ENCODE results near the gene SNCB. TPM values are rescaled to one million over a fixed set of nuclear protein-coding genes. Genes with fewer than 3 reads are reported as not detected.

The SNCB gene
- total and polyA plus RNA-seq, 4 donors = 0.02 TPM; not detected in 3

DNA sequence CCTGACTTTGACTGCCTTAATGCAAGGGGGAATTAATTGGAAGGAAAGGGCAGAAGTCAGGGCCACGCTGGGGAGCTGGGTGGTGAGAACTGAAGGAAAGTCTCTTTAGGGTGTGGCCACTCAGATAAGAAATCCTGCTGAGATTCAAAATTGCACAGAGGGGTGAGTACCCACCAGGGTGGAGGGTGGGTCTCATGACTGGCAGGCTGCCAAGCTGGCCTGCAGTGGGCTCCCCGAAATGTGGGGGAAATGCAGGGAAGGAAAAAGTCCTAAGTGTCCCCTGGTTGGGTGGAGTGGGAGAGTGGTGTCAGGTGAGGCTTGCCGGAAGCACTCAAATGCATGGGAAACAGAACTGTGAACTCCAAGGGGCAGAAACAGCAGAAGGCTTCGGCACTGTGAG, 41.1 kb upstream of the SNCB start:
- TF ChIP-seq, protein P1, sequence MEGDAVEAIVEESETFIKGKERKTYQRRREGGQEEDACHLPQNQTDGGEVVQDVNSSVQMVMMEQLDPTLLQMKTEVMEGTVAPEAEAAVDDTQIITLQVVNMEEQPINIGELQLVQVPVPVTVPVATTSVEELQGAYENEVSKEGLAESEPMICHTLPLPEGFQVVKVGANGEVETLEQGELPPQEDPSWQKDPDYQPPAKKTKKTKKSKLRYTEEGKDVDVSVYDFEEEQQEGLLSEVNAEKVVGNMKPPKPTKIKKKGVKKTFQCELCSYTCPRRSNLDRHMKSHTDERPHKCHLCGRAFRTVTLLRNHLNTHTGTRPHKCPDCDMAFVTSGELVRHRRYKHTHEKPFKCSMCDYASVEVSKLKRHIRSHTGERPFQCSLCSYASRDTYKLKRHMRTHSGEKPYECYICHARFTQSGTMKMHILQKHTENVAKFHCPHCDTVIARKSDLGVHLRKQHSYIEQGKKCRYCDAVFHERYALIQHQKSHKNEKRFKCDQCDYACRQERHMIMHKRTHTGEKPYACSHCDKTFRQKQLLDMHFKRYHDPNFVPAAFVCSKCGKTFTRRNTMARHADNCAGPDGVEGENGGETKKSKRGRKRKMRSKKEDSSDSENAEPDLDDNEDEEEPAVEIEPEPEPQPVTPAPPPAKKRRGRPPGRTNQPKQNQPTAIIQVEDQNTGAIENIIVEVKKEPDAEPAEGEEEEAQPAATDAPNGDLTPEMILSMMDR (IDR thresholded peaks at IDR 0.05; ENCODE audit: control extremely low read depth, extremely low read depth) = no peak
- no peak overlapping the region for H3K9ac ChIP-seq (ENCODE audit: insufficient read depth in 1 of 2, low read length in 2 of 2)
- DNase-seq = no peak
- H3K27ac ChIP-seq (ENCODE audit: low read depth in 1 of 2, low read length in 1 of 2) = no peak overlapping the region
- H3K4me1 ChIP-seq (ENCODE audit: control insufficient read depth in 5 of 5, insufficient read depth in 5 of 5, low read length in 5 of 5) = no peaks in the 10 kb centered on the region
- H3K36me3 ChIP-seq (ENCODE audit: control insufficient read depth in 4 of 4, insufficient read depth in 4 of 4, low read length in 4 of 4) = no peaks in the 10 kb centered on the region
- H3K4me3 ChIP-seq = no peak overlapping the region
- H3K27me3 ChIP-seq (ENCODE audit: control insufficient read depth in 3 of 3, insufficient read depth in 3 of 3, low read length in 2 of 3) = peaks cover 0 to 9% (median 0%) of the 10 kb centered on the region in 3 donors
- H3K9me3 ChIP-seq (ENCODE audit: control insufficient read depth in 4 of 4, insufficient read depth in 3 of 4, low read length in 3 of 4) = no peaks in the 10 kb centered on the region
- 55 to 69% methylated on average over 4 of the region's 4 CpGs for WGBS, 2 donors
- ATAC-seq (ENCODE audit: insufficient read depth, low FRiP score) = no peak

DNA sequence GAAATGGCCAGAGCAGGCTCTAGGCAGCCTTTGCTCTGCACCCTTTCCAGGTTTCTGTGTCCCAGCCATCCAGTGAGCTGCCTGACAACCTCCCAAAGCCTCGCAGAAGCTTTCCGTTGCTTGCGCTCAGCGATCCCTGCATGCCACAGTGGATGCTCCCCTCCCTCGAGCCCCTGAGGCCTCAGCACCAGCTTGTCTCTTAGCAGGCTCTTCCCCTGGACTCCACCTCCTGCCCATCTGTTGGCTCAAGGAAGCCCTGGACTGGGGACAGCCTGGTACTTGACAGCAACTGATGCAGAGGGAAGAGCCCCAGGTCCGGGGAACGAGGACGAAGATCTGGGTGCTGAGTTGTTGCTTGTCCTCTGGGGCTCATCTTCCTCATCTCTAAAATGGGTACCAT, 40.1 kb upstream of the SNCB start:
- no peak overlapping the region for H3K4me3 ChIP-seq
- no peak overlapping the region for H3K27ac ChIP-seq (ENCODE audit: low read depth in 1 of 2, low read length in 1 of 2)
- WGBS, 2 donors = 80 to 81% methylated on average over 8 of the region's 8 CpGs
- H3K4me1 ChIP-seq (ENCODE audit: control insufficient read depth in 5 of 5, insufficient read depth in 5 of 5, low read length in 5 of 5) = no peaks in the 10 kb centered on the region
- H3K9ac ChIP-seq (ENCODE audit: insufficient read depth in 1 of 2, low read length in 2 of 2) = no peak overlapping the region
- no peaks in the 10 kb centered on the region for H3K36me3 ChIP-seq (ENCODE audit: control insufficient read depth in 4 of 4, insufficient read depth in 4 of 4, low read length in 4 of 4)
- TF ChIP-seq, protein P1 (IDR thresholded peaks at IDR 0.05; ENCODE audit: control extremely low read depth, extremely low read depth) = no peak
- no peaks in the 10 kb centered on the region for H3K9me3 ChIP-seq (ENCODE audit: control insufficient read depth in 4 of 4, insufficient read depth in 3 of 4, low read length in 3 of 4)
- peaks cover 0 to 9% (median 0%) of the 10 kb centered on the region in 3 donors for H3K27me3 ChIP-seq (ENCODE audit: control insufficient read depth in 3 of 3, insufficient read depth in 3 of 3, low read length in 2 of 3)
- DNase-seq = no peak
- ATAC-seq (ENCODE audit: insufficient read depth, low FRiP score) = no peak

DNA sequence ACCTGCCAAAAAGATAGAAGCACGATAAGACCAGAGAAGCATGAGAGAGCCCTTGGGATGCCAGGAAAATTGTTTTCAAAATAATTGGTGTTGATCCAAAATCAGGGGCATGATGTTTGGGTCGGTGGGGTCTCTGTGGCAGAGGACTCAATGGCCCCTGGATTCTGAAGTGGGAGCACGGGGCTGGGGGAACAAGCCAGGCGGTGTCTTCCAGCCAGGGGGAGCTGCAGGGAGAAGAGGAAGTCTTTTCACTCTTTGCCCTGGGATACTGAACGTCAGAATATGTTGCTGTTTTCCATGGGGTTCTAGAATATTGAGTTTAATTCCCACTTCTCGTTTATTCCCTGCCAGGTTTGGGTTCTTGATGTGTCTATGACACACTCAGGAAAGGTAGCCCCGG, 37.3 kb upstream of the SNCB start:
- DNase-seq (no peak), ATAC-seq (ENCODE audit: insufficient read depth, low FRiP score) (no peak)
- 62 to 75% methylated on average over 7 of the region's 7 CpGs for WGBS, 2 donors
- no peak overlapping the region for H3K4me3 ChIP-seq
- H3K9me3 ChIP-seq (ENCODE audit: control insufficient read depth in 4 of 4, insufficient read depth in 3 of 4, low read length in 3 of 4) = no peaks in the 10 kb centered on the region
- no peak overlapping the region for H3K9ac ChIP-seq (ENCODE audit: insufficient read depth in 1 of 2, low read length in 2 of 2)
- H3K27ac ChIP-seq (ENCODE audit: low read depth in 1 of 2, low read length in 1 of 2) = no peak overlapping the region
- H3K27me3 ChIP-seq (ENCODE audit: control insufficient read depth in 3 of 3, insufficient read depth in 3 of 3, low read length in 2 of 3) = peaks cover 0 to 25% (median 4%) of the 10 kb centered on the region in 3 donors
- no peaks in the 10 kb centered on the region for H3K36me3 ChIP-seq (ENCODE audit: control insufficient read depth in 4 of 4, insufficient read depth in 4 of 4, low read length in 4 of 4)
- no peaks in the 10 kb centered on the region for H3K4me1 ChIP-seq (ENCODE audit: control insufficient read depth in 5 of 5, insufficient read depth in 5 of 5, low read length in 5 of 5)
- TF ChIP-seq, protein P1 (IDR thresholded peaks at IDR 0.05; ENCODE audit: control extremely low read depth, extremely low read depth) = no peak

DNA sequence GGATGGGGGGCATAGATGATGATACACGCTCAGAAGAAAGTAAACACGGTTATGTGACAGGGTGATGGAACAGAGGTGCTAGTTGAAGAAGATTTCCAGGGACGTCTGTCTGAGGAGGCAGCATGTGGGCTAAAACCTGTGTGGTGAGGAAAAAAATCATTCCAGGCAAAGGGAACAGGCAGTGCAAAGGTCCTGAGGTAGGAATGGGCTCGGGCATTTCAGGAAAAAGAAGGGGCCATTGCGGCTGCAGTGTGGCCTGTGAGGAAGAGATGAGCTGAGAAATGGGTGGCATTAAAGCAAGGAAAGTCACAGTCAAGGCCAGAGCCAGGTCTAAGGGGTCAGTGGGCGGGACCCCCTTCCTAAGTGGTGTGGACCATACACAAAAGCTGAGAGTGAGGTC, 35.2 kb upstream of the SNCB start:
- Histone ChIP-seq H3K4me3 (no peak overlapping the region), H3K9me3 (ENCODE audit: control insufficient read depth in 4 of 4, insufficient read depth in 3 of 4, low read length in 3 of 4) (no peaks in the 10 kb centered on the region), H3K9ac (ENCODE audit: insufficient read depth in 1 of 2, low read length in 2 of 2) (no peak overlapping the region), H3K27me3 (ENCODE audit: control insufficient read depth in 3 of 3, insufficient read depth in 3 of 3, low read length in 2 of 3) (peaks cover 0 to 25% (median 4%) of the 10 kb centered on the region in 3 donors), H3K36me3 (ENCODE audit: control insufficient read depth in 4 of 4, insufficient read depth in 4 of 4, low read length in 4 of 4) (no peaks in the 10 kb centered on the region), H3K4me1 (ENCODE audit: control insufficient read depth in 5 of 5, insufficient read depth in 5 of 5, low read length in 5 of 5) (peaks cover 0 to 5% (median 0%) of the 10 kb centered on the region in 5 donors), H3K27ac (ENCODE audit: low read depth in 1 of 2, low read length in 1 of 2) (no peak overlapping the region)
- TF ChIP-seq, protein P1 (IDR thresholded peaks at IDR 0.05; ENCODE audit: control extremely low read depth, extremely low read depth) = no peak
- no peak for DNase-seq
- ATAC-seq (ENCODE audit: insufficient read depth, low FRiP score) = no peak
- WGBS, 2 donors = 83 to 91% methylated on average over 6 of the region's 6 CpGs
